H1 (cell line): ENCODE measurements around the gene TCF7L2. TPM values are rescaled to one million over a fixed set of nuclear protein-coding genes. Genes with fewer than 3 reads are reported as not detected.

Source experiments
- CTCF ChIA-PET: fragments of 300-600 bp; sonication (Branson Sonifier 250); formaldehyde crosslinking; loops from one replicate; lab custom pipeline; 2021; ENCODE audit not compliant: partially characterized antibody; lab: Charles Lee
- POLR2A ChIA-PET: fragments of 300-600 bp; sonication (Branson Sonifier 250); formaldehyde crosslinking; loops from one replicate; lab custom pipeline; 2021; ENCODE audit warnings: inconsistent platforms; ENCODE audit not compliant: partially characterized antibody; lab: Charles Lee
- DNase-seq, 2 experiments: peaks; one replicate each; pipeline versions ENCODE4 v3.0.0 to v3.0.0-alpha.2; 2010 to 2022; ENCODE audit warnings: low spot score in 2 of 2, low read depth in 1 of 2, mixed read lengths in 1 of 2
- FAIRE-seq: peaks from 2 replicates; lab custom pipeline; 2011; peaks lifted over from hg19 to GRCh38; lab: Jason Lieb, UNC
- H2AFZ ChIP-seq: 2 replicates; pipeline ENCODE4 v1.8.1; 2012; ENCODE audit warnings: low read length, inconsistent platforms
- H2AK5ac ChIP-seq: 2 replicates; pipeline ENCODE4 v1.6.1; 2013; ENCODE audit warnings: low read depth, low read length
- H2BK120ac ChIP-seq: replicated peaks from 2 replicates; pipeline ENCODE3; 2013; ENCODE audit warnings: low read depth, low read length, inconsistent platforms
- H2BK12ac ChIP-seq: 2 replicates; pipeline ENCODE4 v1.6.1; 2013; ENCODE audit warnings: low read depth, low read length
- H2BK15ac ChIP-seq: 2 replicates; pipeline ENCODE4 v1.6.1; 2013; ENCODE audit warnings: low read length
- H2BK20ac ChIP-seq: 2 replicates; pipeline ENCODE4 v1.6.1; 2013; ENCODE audit warnings: low read length
- H2BK5ac ChIP-seq: 2 replicates; pipeline ENCODE4 v1.6.1; 2013; ENCODE audit warnings: low read depth, low read length
- H3K14ac ChIP-seq: 2 replicates; pipeline ENCODE4 v1.6.1; 2013; ENCODE audit warnings: inconsistent platforms; ENCODE audit not compliant: insufficient read length
- H3K18ac ChIP-seq: 2 replicates; pipeline ENCODE4 v1.6.1; 2013; ENCODE audit warnings: low read length; ENCODE audit errors: extremely low read depth
- H3K23ac ChIP-seq: 2 replicates; pipeline ENCODE4 v1.6.1; 2013; ENCODE audit warnings: inconsistent platforms; ENCODE audit not compliant: insufficient read length
- H3K23me2 ChIP-seq: 2 replicates; pipeline ENCODE4 v1.6.1; 2013; ENCODE audit warnings: low read depth, low read length
- H3K27ac ChIP-seq: 2 replicates; pipeline ENCODE4 v1.6.1; 2011; ENCODE audit warnings: low read depth, low read length, inconsistent platforms
- H3K27me3 ChIP-seq, 4 experiments: replicated peaks in 1 of 4; 1 replicate in 1 of 4; 2 replicates in 3 of 4; pipeline versions ENCODE4 v1.6.1 to v1.8.1; 2011 to 2013; ENCODE audit warnings: low read length in 3 of 4, mild to moderate bottlenecking in 3 of 4, inconsistent platforms in 2 of 4, mixed read lengths in 2 of 4, moderate library complexity in 1 of 4; ENCODE audit not compliant: control insufficient read depth in 3 of 4, insufficient read depth in 3 of 4; ENCODE audit errors: extremely low read depth in 1 of 4
- H3K36me3 ChIP-seq, 4 experiments: 2 replicates each; pipeline versions ENCODE4 v1.6.1 to v1.8.1; 2011 to 2013; ENCODE audit warnings: mild to moderate bottlenecking in 4 of 4, low read length in 3 of 4, moderate library complexity in 2 of 4, control low read depth in 1 of 4, inconsistent platforms in 1 of 4; ENCODE audit not compliant: insufficient read depth in 4 of 4, control insufficient read depth in 2 of 4
- H3K4ac ChIP-seq: replicated peaks from 2 replicates; pipeline ENCODE3; 2013; ENCODE audit warnings: low read length, low read depth, mixed read lengths, inconsistent platforms; ENCODE audit not compliant: insufficient read length
- H3K4me1 ChIP-seq, 4 experiments: replicated peaks in 1 of 4; 1 replicate in 1 of 4; 2 replicates in 3 of 4; pipeline versions ENCODE4 v1.6.1 to v1.8.1; 2011 to 2013; ENCODE audit warnings: low read length in 3 of 4, inconsistent platforms in 2 of 4, mixed read lengths in 1 of 4; ENCODE audit not compliant: insufficient read depth in 4 of 4, control insufficient read depth in 3 of 4
- H3K4me2 ChIP-seq, 2 experiments: 2 replicates each; pipeline versions ENCODE4 v1.6.1 to v1.8.1; 2011 to 2013; ENCODE audit warnings: low read depth in 2 of 2, low read length in 2 of 2, control low read depth in 1 of 2, inconsistent platforms in 1 of 2, mild to moderate bottlenecking in 1 of 2; ENCODE audit not compliant: insufficient read depth in 1 of 2
- H3K4me3 ChIP-seq, 4 experiments: fragments of 200-600, 300-600 bp in 1 of 4; sonication (generic), shearing (Covaris generic), sonication (Bioruptor Twin) in 1 of 4; 2 replicates each; pipeline versions ENCODE4 v1.5.1 to v1.8.1; 2011 to 2016; ENCODE audit warnings: low read length in 4 of 4, low read depth in 3 of 4, control low read depth in 2 of 4, inconsistent platforms in 2 of 4, mild to moderate bottlenecking in 2 of 4, mixed read lengths in 1 of 4, moderate library complexity in 1 of 4; ENCODE audit not compliant: insufficient read depth in 2 of 4; ENCODE audit errors: extremely low read depth in 1 of 4
- H3K56ac ChIP-seq: replicated peaks from 2 replicates; pipeline ENCODE3; 2013; ENCODE audit warnings: low read depth, mild to moderate bottlenecking, mixed read lengths, low read length, inconsistent platforms; ENCODE audit not compliant: insufficient read length
- H3K79me1 ChIP-seq: 2 replicates; pipeline ENCODE4 v1.6.1; 2013; ENCODE audit warnings: low read depth, low read length, control low read depth
- H3K79me2 ChIP-seq, 2 experiments: 2 replicates each; pipeline versions ENCODE4 v1.6.1 to v1.8.1; 2012 to 2013; ENCODE audit warnings: low read length in 2 of 2, mild to moderate bottlenecking in 2 of 2, inconsistent platforms in 1 of 2; ENCODE audit not compliant: insufficient read depth in 2 of 2, control insufficient read depth in 1 of 2
- H3K9ac ChIP-seq, 4 experiments: replicated peaks in 1 of 4; 1 replicate in 1 of 4; 2 replicates in 3 of 4; pipeline versions ENCODE4 v1.6.1 to v1.8.1; 2011 to 2013; ENCODE audit warnings: low read depth in 3 of 4, low read length in 3 of 4, control low read depth in 2 of 4, mild to moderate bottlenecking in 2 of 4, moderate library complexity in 2 of 4, inconsistent platforms in 1 of 4; ENCODE audit errors: extremely low read depth in 1 of 4
- H3K9me3 ChIP-seq, 2 experiments: 2 replicates each; pipeline versions ENCODE4 v1.6.1 to v1.8.1; 2012 to 2013; ENCODE audit warnings: mild to moderate bottlenecking in 2 of 2, moderate library complexity in 2 of 2, control low read depth in 1 of 2, inconsistent platforms in 1 of 2, low read depth in 1 of 2, low read length in 1 of 2, mixed read lengths in 1 of 2; ENCODE audit not compliant: insufficient read depth in 2 of 2
- H4K20me1 ChIP-seq, 2 experiments: replicated peaks in 1 of 2; 2 replicates each; pipeline versions ENCODE3 to v1.8.1; 2011 to 2013; ENCODE audit warnings: inconsistent platforms in 2 of 2, low read length in 2 of 2, mild to moderate bottlenecking in 1 of 2; ENCODE audit not compliant: insufficient read depth in 2 of 2, control insufficient read depth in 1 of 2
- H4K5ac ChIP-seq: 2 replicates; pipeline ENCODE4 v1.6.1; 2013; ENCODE audit warnings: low read length, low read depth, mixed read lengths, inconsistent platforms; ENCODE audit not compliant: insufficient read length
- H4K8ac ChIP-seq: 2 replicates; pipeline ENCODE4 v1.8.0; 2013; ENCODE audit warnings: mild to moderate bottlenecking, moderate library complexity, low read length, inconsistent platforms; ENCODE audit not compliant: insufficient read depth; ENCODE audit errors: extremely low read depth
- H4K91ac ChIP-seq: replicated peaks from 2 replicates; pipeline ENCODE3; 2013; ENCODE audit warnings: low read length, mixed read lengths, inconsistent platforms; ENCODE audit not compliant: insufficient read length
- ASH2L ChIP-seq: fragments of 200-600, 300-600 bp; sonication (generic); IDR thresholded peaks from one replicate; pipeline ENCODE4 v1.7.1; 2017; ENCODE audit warnings: low read length
- EGR1 ChIP-seq: IDR thresholded peaks from 2 replicates; pipeline ENCODE4 v1.6.1; 2011; ENCODE audit warnings: low read depth, low read length, borderline replicate concordance
- KDM1A ChIP-seq: fragments of 200-600, 300-600 bp; sonication (generic); IDR thresholded peaks from 2 replicates; pipeline ENCODE4 v1.7.1; 2016; ENCODE audit warnings: mild to moderate bottlenecking, low read length, borderline replicate concordance
- SP2 ChIP-seq: IDR thresholded peaks from 2 replicates; pipeline ENCODE4 v1.6.1; 2012; ENCODE audit warnings: mild to moderate bottlenecking, low read length, inconsistent platforms
- WGBS, 2 experiments: shearing (Covaris generic) in 1 of 2; methylation state at CpG; one replicate each; pipeline versions ENCODE4 v1.1.6 to v1.1.7; 2013 to 2015; ENCODE audit warnings: low lambda C conversion rate in 2 of 2, mixed read lengths in 2 of 2, inconsistent platforms in 1 of 2, low coverage in 1 of 2, missing lambda C conversion rate in 1 of 2; ENCODE audit not compliant: insufficient replicate concordance in 2 of 2, insufficient coverage in 1 of 2, insufficient read length in 1 of 2; ENCODE audit errors: extremely low coverage in 1 of 2, missing lambda C conversion rate in 1 of 2; 5-methylcytosine and 5-hydroxymethylcytosine counted together
- polyA plus RNA-seq, 7 experiments: library from polyadenylated mRNA; depleted of rRNA in 3 of 7; stranded (reverse) in 5 of 7; unstranded in 2 of 7; fragments of >200 nt in 5 of 7; fragments of 200-250 nt in 2 of 7; gene quantifications; 1 replicate in 5 of 7; 2 replicates in 1 of 7; 4 replicates in 1 of 7; pipeline versions ENCODE4 v1.2.1 to v1.2.3, GENCODE V29; 2011 to 2013; ENCODE audit warnings: missing spikeins in 2 of 7, mixed read lengths in 2 of 7
- total RNA-seq: library from RNA; stranded (reverse); fragmentation: NEBNext Ultra II Directional; extraction: Animal tissue kit (Norgen Biotek cat#: 25700); gene quantifications from 2 replicates; pipeline ENCODE4 v1.2.1, GENCODE V29; 2021

Gene TCF7L2
- total and polyA plus RNA-seq, 2 of the 8 experiments (the other 6 are each of a cell fraction or from before 2014, with no cell fraction given): 33.9 to 67.3 TPM

DNA sequence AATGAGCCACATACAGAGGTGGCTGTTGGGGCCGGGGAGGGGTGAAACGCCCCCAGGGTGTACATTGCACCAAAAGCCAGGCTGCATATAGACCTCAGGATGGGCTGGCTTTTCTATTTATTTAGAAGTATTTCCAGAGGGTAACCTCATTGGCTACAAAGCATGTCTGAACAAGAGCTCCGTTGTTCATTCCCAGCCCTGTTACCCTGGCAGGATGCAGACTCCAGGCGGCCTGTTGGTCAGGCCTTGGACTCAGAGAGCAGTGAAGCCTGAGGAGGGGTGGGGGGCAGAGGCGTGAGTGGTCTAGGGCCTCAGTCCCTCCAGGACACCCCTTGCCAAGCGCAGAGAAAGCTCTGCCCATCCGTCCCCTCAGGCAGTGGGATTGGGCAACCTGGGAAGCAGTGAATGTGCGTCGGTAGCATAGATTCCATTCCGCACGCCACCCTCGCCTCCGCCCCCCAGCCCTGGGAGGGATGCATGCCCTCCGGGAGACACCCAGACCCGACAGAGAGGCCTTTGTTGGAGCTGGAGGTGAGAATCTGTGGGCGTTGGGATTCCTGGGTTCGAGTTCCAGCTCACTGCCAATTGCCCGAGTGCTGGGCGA, 41.9 kb downstream of the TCF7L2 start:
- H4K20me1 ChIP-seq: peaks cover 25 to 29% of the 10 kb centered on the region in 2 experiments
- no peaks in the 10 kb centered on the region for H3K9me3 ChIP-seq
- CTCF ChIA-PET: interaction anchor here (0.9 to 1.0 kb wide), 2 partner anchors 33 to 72 kb away, joined by 3 to 4 read pairs; no protein-coding TSS in a partner anchor
- no peak overlapping the region for H3K23ac ChIP-seq
- H3K23me2 ChIP-seq: no peaks in the 10 kb centered on the region
- H3K79me1 ChIP-seq: peaks cover 30% of the 10 kb centered on the region
- peak overlapping the region; percentile 32 for H3K18ac ChIP-seq
- peaks cover 6 to 28% (median 16%) of the 10 kb centered on the region in 4 experiments; a peak in 6 of 7 replicates for H3K4me1 ChIP-seq
- no peak overlapping the region for H2AFZ ChIP-seq
- no peak for DNase-seq
- no peak overlapping the region for H3K4me2 ChIP-seq
- peaks cover 21 to 97% of the 10 kb centered on the region in 2 experiments for H3K79me2 ChIP-seq
- H3K27me3 ChIP-seq: no peaks in the 10 kb centered on the region
- POLR2A ChIA-PET: interaction anchor here (0.7 to 1.6 kb wide), 5 partner anchors 8 to 69 kb away, joined by 3 to 7 read pairs (median 3); no protein-coding TSS in a partner anchor
- no peak overlapping the region for H2BK120ac ChIP-seq
- no peak overlapping the region for H4K91ac ChIP-seq
- H3K27ac ChIP-seq: no peak overlapping the region; the same call in 1 of the 2 replicates
- peak overlapping the region; percentile 83 for H2BK5ac ChIP-seq
- H3K36me3 ChIP-seq: peaks cover 0 to 33% (median 0%) of the 10 kb centered on the region in 4 experiments; a peak in 3 of 8 replicates
- FAIRE-seq: no peak
- H2BK20ac ChIP-seq: no peak overlapping the region
- no peak overlapping the region for H2AK5ac ChIP-seq
- H3K14ac ChIP-seq: no peak overlapping the region
- H4K5ac ChIP-seq: no peak overlapping the region
- no peak for TF ChIP-seq EGR1
- TF ChIP-seq KDM1A: no peak
- TF ChIP-seq ASH2L: no peak
- TF ChIP-seq SP2: no peak
- peak overlapping the region; percentile 11; the same call in 1 of the 2 replicates for H4K8ac ChIP-seq
- H3K56ac ChIP-seq: no peak overlapping the region
- H3K4ac ChIP-seq: no peak overlapping the region
- no peak overlapping the region for H3K9ac ChIP-seq
- 92% methylated on average over 17 of the region's 19 CpGs; no CpG with 5 or more reads in 1 of the 2 experiments for WGBS, 2 experiments
- H2BK15ac ChIP-seq: no peak overlapping the region
- H2BK12ac ChIP-seq: no peak overlapping the region
- H3K4me3 ChIP-seq: no peak overlapping the region
